Neural cell (in vitro differentiated cells): ENCODE results near the gene UBA6.

Experiments used
- CTCF ChIP-seq: fragments of 450-650 bp; IDR thresholded peaks from 2 replicates; pipeline ENCODE4 v1.5.1; 2014; ENCODE audit warnings: antibody characterized with exemption, mild to moderate bottlenecking, moderate library complexity; ENCODE audit not compliant: poor library complexity, severe bottlenecking
- EP300 ChIP-seq: fragments of 450-650 bp; conservative IDR thresholded peaks from 2 replicates; pipeline ENCODE4 v1.6.1; 2014; ENCODE audit warnings: antibody characterized with exemption, mild to moderate bottlenecking, moderate library complexity; ENCODE audit not compliant: poor library complexity, severe bottlenecking
- MXI1 ChIP-seq: fragments of 450-650 bp; conservative IDR thresholded peaks from 2 replicates; pipeline ENCODE4 v1.6.1; 2014; ENCODE audit warnings: antibody characterized with exemption, mild to moderate bottlenecking; ENCODE audit not compliant: poor library complexity, severe bottlenecking
- RAD21 ChIP-seq: fragments of 450-650 bp; conservative IDR thresholded peaks from 2 replicates; pipeline ENCODE4 v1.6.1; 2014; ENCODE audit warnings: antibody characterized with exemption, mild to moderate bottlenecking, moderate library complexity
- REST ChIP-seq: IDR thresholded peaks from 2 replicates; pipeline ENCODE4 v1.6.1; 2012; ENCODE audit warnings: borderline replicate concordance

- no peak for TF ChIP-seq CTCF
- TF ChIP-seq REST = no peak
- no peak for TF ChIP-seq RAD21
- TF ChIP-seq EP300 = no peak
- no peak for TF ChIP-seq MXI1
These were observed 32.6 kb downstream of the UBA6 start for GRCh38 chr4:67668315-67668714.
